Keratinocyte (primary cell): ENCODE data around the gene DHRSX.
"Not testable (repeated sequence)": the region's sequence is repeated elsewhere in the genome, so short reads cannot be mapped to it uniquely, and the experiment has no call there.

ENCODE experiments used
- EZH2 ChIP-seq: IDR thresholded peaks from one replicate; pipeline ENCODE4 v1.6.1; 2012; ENCODE audit warnings: inconsistent platforms, mild to moderate bottlenecking, low read length, moderate library complexity
- TF ChIP-seq, protein P1 (sequence below), 3 experiments: IDR thresholded peaks in 1 of 3; conservative IDR thresholded peaks in 1 of 3; optimal IDR thresholded peaks in 1 of 3; 2 replicates in 2 of 3; 3 replicates in 1 of 3; pipeline versions ENCODE3 to v1.5.1; 2011; ENCODE audit warnings: low read length in 3 of 3, mild to moderate bottlenecking in 3 of 3, moderate library complexity in 2 of 3, control low read depth in 1 of 3, inconsistent platforms in 1 of 3; ENCODE audit not compliant: insufficient read depth in 2 of 3; ENCODE audit errors: extremely low read depth in 1 of 3

- TF ChIP-seq, protein P1, sequence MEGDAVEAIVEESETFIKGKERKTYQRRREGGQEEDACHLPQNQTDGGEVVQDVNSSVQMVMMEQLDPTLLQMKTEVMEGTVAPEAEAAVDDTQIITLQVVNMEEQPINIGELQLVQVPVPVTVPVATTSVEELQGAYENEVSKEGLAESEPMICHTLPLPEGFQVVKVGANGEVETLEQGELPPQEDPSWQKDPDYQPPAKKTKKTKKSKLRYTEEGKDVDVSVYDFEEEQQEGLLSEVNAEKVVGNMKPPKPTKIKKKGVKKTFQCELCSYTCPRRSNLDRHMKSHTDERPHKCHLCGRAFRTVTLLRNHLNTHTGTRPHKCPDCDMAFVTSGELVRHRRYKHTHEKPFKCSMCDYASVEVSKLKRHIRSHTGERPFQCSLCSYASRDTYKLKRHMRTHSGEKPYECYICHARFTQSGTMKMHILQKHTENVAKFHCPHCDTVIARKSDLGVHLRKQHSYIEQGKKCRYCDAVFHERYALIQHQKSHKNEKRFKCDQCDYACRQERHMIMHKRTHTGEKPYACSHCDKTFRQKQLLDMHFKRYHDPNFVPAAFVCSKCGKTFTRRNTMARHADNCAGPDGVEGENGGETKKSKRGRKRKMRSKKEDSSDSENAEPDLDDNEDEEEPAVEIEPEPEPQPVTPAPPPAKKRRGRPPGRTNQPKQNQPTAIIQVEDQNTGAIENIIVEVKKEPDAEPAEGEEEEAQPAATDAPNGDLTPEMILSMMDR (optimal IDR thresholded peaks at IDR 0.05 in 1 of 3, IDR thresholded peaks at IDR 0.05 in 1 of 3, conservative IDR thresholded peaks at IDR 0.05 in 1 of 3; ENCODE audit: extremely low read depth in 1 of 3, insufficient read depth in 2 of 3, low read length in 3 of 3): not testable (repeated sequence)
- not testable (repeated sequence) for TF ChIP-seq EZH2
These were observed 33.7 kb upstream of the DHRSX start for GRCh38 chrX:2534261-2535021.
